GM19455 (cell line): ENCODE results near the gene IL19.

Source experiments
- ATAC-seq: cut with Tn5 transposase; IDR thresholded peaks from one replicate; pipeline ENCODE4 v1.9.1; 2021; ENCODE audit not compliant: unreplicated experiment

IL19 gene

DNA sequence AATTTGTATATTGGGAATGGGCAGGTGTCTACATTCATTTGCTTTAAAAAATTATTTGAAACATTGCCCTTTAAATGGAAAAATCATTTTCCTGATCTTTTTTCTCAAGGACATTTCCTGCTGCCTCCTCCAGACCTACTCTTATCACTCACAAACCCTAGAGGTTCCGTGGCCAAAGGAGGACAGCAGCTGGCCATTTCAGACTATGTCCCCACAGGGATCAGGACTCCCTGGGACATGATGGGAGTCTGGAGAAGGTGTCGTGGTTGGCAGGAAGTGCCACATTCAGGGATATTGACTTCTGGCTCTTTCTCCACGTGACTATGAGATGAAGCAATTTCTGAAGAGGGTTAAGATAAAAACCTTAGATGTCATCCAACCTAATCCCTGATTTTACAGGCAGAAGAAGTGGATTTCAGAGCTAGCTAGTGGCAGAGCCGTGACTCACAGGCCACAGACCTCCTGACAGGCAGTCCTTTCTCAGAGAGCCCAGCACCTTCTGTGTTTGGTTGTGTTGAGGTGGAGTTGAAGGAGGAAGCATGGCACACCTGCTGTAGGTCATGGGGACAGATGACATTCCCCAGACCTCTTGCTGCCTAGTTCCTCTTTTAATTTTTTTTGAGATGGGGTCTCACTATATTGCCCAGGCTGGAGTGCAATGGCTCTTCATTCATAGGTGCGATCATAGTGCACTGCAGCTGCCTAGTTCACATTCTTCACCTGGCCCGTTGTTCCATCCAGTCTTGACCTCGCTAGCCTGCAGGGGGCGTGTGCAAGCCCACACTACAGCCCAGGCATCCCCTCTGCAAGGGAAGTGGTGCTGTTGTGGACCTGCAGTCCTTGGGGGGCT is 27.2 kb downstream of the IL19 start:
- no peak for ATAC-seq

DNA sequence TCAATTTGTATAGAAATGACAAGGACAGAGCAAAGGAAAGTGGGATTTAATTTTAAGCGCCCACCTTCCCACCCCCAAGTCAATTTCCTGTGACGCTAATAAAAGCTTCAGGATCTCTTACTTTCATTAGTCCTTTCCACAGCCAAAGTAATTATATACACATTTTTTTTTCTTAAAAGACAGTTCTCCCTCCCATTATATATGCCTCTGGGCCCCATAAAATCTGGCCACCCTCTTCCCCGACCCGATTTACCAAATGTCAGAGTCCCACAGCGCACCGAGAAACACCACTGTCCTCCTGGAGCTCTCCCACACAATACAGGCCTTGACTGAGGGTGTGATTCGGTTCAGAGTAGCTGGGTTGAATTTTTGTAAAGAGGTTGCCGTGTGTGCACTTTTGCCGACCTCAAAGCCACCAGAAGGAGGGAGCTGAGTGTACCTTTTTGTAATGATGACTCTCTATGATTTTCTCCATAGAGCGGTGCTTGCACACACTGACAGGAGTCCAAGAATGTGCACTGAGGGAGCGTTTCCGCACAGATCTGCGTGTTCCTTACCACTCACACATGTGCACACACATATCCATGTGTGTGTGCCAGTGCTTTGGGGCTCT is 27.9 kb downstream of the IL19 start:
- no peak for ATAC-seq

DNA sequence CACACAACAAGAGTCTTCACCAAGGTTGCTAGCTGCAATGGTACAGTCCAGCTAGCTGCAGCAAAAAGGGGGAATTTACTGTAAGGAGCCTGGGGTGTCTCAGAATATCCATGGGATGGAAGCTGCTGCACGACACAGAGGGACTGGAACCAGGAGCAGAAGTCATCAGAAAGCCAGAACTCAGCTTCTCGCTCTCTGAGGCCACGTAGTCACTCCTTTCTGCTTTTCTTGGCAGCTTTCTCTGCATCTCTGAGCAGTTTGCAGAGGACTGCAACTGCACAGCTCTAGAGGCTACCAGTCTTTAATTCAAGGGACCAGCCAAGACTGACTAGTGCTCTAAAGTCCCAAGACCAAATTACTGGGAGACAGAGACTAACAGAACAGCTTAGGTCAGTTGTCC is 28.7 kb downstream of the IL19 start:
- no peak for ATAC-seq

DNA sequence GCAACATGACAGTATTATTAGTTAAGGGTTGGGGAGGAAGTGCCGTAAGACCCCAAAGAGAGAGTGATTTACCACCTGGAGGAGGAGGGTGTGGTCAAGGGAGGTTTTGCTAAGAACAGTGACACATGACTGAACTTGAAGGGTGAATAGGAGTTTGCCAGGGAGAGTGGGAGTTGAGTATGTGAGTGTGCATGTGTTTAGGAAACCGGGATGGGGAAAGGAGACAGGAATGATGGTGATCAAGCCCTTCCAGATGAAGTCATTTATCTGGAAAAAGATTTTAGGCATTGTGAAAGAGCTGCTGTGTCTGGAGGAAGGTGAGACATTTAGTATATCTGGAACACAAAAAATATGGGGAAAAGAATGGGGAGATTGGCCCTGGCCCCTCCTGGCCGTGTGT is 29.8 kb downstream of the IL19 start:
- ATAC-seq, result no peak

DNA sequence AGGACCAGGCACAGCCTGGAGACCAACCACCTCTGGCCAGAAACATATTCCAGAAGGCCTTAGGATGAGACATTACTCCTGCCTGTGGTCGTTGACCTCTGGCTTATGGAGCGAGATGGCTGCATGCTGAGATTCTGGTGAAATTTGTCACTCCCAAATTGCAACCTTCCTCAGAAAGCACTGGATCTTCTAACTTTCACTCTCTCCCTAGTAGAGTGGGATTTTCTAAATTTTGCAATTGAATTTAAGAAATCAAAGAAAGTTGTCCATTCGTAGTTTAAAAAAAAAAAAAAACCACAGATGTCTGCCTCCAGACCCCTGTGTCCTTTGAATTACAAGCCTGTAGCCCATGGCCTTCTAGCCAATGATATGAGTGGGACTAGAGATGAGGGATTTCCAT is 30.3 kb downstream of the IL19 start:
- no peak for ATAC-seq

DNA sequence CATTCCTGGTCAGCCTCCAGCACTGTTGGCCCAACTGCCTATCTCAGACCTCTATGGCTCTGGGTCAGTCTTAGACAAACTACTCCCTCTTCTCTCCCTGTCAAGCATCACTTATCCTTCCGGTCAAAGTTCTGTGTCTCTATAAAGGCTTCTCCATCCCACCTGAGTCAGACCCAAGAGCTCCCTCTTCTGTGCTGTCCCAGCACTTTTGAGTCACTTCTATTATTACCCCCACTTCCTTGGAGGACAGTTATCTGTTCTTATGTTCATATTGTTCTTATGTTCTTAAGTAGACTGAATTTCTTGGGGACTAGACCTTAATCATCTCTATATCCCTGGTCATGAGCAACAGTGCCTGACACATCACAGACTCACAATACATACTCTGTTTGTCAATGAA is 30.9 kb downstream of the IL19 start:
- no peak for ATAC-seq

DNA sequence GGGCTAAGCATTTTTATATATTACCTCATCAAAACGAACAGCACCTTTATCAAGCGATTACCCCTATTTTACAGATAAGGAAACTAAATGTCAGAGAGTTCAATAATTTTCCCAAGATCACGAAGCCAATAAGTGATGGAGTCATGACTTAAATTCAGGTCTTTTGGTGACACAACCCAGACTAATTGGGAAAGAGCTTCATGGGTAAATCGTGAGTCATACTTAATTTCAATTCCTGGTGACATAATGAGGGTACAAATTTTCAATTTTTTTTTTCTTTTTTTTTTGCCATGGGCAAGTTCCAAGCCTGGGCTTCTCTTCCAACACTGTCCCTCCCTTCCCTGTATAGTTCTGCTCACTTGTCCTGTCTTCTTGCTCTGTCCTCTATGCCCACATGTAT is 31.8 kb downstream of the IL19 start:
- ATAC-seq, result no peak

DNA sequence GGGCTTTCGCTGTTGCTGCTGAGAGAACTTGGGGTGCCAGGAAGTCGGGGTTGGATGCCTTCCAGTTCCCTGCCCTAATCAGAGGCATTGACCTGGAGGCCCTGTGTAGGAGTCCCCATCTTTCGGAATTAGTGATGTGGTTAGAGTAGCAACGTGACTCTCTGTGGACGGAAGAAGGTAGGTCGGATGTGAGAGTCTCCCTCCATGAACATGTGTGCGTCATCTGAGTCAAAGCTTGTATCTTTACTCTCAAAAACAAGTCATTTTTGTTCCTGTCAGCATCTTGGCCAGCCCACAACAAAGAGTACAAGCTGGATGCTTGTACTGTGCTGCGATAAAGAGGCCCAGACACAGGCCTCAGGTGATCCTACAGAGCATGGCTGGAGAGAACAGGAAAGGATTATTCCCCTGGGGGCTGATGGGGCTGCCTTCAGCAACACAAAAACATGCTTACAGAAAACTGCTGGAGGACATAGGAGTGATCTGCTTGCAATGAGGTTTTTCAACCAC is 32.7 kb downstream of the IL19 start:
- ATAC-seq, result peak; percentile 99

DNA sequence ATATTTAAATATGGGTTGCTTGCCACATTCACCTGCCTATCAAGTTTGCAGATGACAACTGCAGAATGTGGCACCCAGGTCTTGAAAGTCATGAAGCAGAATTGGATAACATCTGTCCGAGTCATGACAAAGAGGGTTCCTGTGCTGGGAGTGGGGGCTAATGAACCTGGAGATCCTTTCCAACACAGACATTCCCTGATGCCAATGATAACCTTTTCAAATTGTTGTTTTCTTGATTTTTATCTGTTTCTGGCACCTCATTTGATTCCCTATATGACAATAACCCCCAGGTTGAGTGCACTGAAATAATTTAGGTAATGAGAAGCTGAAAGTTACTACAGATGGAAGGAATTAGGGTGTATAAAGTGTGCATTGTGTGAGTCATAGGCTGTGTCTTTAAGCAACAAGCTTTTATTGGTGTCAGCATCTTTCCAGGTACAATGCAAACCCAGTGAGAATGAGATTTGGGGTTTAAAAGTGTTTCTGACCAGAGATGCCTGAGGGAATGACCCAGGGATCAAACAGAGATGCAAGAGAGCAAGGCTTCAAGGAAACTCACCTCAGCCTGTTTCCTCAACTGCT is 33.7 kb downstream of the IL19 start:
- ATAC-seq, result no peak

DNA sequence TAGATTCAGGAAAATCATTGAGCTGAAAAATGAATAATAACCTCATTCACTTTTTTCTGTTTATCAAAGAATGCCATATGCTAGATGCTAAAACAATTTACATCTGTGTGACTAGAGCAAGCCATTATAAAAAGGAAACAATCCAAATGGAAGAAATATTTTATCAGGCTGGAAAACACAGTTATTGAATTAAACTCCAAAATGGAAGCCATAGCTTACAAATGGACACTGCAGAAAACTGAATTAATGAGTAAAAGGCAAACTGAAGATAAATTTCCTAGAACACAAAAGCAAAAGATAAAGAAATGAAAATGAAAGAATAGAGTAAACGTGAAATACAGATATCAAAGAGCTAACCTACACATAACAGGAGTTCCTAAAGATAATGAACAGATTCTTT is 34.8 kb downstream of the IL19 start:
- no peak for ATAC-seq

DNA sequence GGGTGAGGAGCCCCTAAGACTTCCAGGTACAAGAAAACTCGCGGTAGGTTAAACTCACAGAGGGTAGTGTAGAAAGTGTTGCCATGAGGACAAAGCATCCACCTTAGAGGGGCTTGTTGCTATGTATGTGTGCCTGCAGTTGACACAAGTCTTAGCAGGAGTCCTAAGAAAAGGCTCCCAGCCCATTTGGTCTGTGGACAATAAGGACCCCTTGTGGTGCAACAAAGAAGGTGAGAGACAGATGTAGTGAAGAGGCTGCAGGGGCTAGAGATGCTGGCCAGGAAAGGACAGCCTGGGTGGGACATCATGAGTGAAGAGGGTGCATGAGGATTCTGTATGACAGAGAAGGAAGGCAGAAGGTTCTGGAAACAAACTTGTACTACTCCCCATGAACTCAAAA is 38.0 kb downstream of the IL19 start:
- peak; percentile 57 for ATAC-seq

DNA sequence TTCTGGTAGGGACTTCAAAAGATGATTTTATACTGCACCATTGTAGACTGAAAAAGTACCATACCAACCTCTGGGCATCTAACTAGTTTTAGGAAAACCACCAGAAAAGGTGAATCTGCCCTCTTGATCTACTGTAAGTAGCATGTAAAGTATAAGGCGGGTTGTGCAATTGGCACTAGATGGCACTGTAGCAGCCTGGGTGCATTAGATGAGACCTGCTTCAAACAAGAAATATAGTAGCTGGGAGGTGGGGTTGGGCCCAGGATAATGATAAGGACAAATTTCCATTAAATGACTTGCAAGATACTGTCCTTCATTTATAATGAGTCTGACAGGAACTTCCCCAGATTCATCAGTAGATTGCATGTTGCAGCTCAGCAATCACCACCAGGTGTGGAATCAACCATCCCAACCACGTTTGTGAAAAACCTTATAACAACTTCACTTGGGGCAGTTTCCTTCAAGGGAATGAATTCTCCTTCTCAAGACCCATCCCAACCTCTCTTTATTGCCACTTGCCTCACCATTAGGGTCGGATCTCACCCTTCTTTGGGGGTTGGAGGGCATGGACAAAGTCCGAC is 39.0 kb downstream of the IL19 start:
- no peak for ATAC-seq

DNA sequence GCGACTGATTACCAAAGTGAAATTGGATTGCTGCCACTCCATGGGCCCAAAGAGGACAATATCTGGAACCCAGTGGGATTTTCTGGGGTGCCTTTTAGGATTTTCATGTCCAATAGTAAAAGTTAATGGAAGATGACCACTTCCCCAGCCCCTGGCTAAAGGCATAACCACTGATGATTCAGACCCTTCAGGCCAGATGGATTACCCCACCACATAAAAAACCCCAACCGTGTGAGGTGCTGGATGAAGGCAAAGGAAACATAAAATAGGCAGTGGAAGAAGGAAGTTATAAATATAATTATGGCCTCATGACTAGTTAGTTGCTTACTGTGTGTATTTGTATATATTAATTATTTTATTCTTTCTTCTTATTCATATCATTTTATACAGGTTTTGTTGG is 41.9 kb downstream of the IL19 start:
- no peak for ATAC-seq

DNA sequence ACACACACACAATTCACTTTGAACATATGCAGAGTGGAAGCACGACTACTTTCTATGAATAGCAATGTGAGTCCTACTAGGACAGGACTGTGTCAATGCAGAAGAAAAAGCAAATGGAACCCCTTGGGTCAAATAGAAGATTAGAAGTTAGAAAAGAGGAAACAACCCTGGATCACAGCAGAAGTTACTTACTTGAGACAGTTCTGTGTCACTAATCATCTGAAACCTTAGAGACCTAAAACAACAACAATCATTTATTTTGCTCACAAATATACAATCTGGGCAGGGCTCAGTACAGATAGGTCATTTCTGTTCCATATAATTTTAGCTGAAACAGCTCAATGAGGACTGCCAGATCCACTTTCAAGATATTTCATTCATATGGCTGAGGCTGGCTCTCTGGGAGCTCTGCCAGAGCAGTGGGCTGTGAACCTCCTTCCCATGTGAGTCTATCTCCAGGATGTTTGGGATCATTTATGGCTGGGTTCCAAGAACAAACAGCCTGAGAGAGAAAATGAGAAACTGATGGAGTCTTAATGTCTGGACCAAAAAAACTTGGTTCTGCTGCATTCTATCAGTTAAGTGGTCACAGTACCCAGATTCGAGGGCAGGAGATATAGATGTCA is 44.3 kb downstream of the IL19 start:
- no peak for ATAC-seq

DNA sequence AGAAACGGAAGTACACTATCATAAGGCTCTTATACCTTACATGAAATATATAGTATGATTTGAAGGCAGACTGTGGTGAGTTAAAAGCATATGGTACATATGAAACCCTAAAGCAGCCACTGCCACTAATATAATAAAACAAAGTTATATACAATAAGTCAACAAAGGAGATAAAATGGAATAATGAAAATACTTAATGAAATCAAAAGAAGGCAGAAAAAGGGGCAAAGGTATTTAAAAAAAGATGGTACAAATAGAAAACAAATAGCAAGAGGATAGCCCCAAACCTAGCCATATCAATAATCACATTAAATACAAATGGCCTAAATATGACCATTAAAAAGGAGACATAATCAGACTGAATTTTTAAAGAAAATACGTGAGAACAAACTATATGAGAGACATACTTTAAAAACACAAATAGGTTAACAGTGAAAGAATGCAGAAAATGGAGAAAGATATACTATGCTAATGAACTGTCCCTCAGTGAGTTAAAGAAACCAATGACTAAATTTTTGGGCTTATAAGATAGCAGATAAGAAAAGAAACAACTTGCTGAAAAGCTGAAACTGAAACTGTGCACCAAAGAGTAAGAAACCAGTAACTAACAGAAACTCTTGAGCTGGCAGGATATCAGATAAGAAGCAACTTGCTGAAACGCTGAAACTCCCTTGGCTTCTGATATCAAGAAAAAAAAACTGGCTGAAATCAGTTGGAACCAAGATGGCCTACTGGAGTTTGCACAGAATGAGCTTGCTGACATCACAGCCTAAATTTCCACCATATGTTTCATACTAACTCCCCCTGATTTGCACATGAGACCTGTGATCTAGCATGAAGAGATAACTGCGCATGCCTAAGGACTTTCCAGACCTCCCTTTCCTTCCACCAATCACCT is 46.1 kb downstream of the IL19 start:
- peak; percentile 64 for ATAC-seq

DNA sequence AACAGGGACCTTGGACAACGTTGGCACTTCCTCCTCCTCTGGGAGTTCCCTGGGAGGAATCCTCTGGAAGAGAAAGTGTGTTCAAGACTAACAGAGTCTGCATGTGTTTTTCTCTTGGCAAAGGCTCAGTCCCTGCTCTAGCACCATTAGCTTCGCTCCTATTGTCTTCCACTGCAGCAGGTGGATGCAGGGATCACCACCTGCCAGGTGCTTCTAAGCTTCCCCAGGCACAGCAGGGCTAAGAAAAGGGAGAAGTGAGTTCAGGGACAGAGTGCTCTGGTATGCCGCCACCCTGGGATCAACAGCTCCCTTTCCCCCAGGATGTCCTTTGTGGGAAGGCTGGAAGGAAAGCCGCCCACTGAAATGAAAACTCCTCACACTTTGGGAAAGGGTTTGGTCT is 50.9 kb downstream of the IL19 start:
- no peak for ATAC-seq

DNA sequence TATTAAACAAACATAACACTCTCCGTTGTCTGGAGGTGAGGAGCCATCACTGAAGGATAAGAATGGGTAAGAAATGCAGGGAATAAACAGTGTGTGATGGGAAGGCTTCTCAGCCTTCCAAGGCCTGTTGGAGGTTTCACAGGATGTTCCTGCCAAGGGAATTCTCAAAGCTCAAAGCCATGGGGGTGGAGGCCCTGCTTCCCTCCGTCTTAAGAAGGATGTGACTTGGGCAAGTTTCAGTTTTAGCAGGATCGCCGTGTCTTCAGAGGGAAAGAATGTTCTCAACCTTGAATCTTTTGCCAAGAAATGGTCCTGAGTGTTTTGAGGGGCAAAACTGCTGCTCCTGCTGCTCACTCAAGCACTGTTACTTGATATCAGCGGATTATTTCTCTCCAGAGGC is 53.2 kb downstream of the IL19 start:
- ATAC-seq, result no peak

DNA sequence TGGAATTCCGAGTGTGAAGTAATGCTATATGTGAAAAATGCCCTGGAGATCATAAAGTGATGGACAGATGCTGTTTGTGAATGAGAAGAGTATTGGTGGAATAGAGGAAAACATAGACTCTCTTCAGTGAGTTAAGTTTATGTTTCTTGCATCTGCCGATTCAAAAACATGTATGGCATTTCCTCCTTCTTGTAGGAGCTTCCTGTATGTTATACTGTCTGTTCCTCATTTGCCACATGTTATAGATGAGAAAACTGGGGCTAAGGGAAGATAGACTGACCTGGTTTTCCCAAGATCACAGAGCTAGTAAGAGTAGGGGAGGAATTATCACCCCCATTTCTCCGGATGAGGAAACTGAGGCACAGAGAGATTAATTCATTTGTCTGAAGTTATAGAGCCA is 53.8 kb downstream of the IL19 start:
- no peak for ATAC-seq

DNA sequence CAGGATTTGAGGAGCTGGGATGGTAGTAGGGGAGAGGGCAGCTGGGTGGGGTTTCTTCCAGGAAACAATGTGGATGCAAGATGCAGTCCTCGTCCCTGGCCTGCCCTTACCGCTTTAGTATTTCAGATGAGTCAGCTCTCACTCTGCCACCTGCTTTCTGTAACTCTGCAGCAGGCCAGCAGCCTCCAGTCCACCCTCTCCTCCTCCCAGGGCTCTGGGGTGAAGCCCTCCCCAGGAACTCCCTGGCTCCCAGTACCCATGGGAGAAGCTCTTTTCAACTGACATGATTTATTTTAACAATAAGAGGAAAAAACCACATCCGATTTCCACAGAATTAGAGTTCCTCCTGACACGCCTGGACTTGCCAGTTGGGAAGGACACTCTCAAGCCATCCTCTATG is 55.8 kb downstream of the IL19 start:
- ATAC-seq, result no peak

DNA sequence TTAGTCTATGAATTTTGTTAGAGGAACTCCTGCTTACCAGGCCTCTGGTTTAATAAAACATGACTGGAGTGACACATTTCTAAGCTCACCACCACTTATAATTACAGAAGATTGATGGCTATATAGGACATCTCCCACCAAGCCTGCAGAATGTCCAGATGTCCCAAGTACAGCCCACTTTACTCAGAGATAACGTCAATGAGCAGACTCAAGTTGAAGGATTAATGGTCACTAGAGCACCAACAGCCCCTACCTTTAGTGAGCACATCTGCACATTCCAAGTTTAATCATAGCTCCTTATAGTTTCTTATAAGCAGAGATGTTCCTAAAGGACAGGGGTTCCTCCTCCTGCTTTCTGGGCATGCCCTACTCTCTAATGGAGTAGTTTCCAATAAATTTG is 57.5 kb downstream of the IL19 start:
- no peak for ATAC-seq
